Erythroblast (primary cell): ENCODE data around the gene BCO2.
A peak's percentile ranks its signal among the peaks of the same experiment; 100 is the strongest.
"Not testable (repeated sequence)": the region's sequence is repeated elsewhere in the genome, so short reads cannot be mapped to it uniquely, and the experiment has no call there.

Experiments
- DNase-seq, 2 experiments: peaks; one replicate each; lab custom pipeline; 2025; lab: John Stamatoyannopoulos, UW
- GATA1 ChIP-seq: IDR thresholded peaks from 2 replicates; pipeline ENCODE4 v1.6.1; 2011; ENCODE audit warnings: low read depth, mild to moderate bottlenecking, control low read depth, low read length, moderate library complexity
- POLR2A ChIP-seq: IDR thresholded peaks from 2 replicates; pipeline ENCODE4 v1.6.1; 2011; ENCODE audit warnings: mild to moderate bottlenecking, low read length

Gene BCO2

GRCh38 chr11:112179601-112180000 is 4.3 kb downstream of the BCO2 start:
- no peak for DNase-seq
- TF ChIP-seq GATA1 (no peak), POLR2A (no peak)

GRCh38 chr11:112182867-112183266 is 7.6 kb downstream of the BCO2 start:
- DNase-seq, result no peak
- TF ChIP-seq GATA1 (no peak), POLR2A (no peak)

GRCh38 chr11:112185883-112186282 is 10.6 kb downstream of the BCO2 start:
- no peak for TF ChIP-seq GATA1
- no peak for TF ChIP-seq POLR2A
- DNase-seq, result no peak

- DNase-seq, result no peak
- TF ChIP-seq POLR2A (no peak), GATA1 (no peak)
Measured at GRCh38 chr11:112186304-112186703, 11.0 kb downstream of the BCO2 start.

GRCh38 chr11:112195113-112195512 is 19.8 kb downstream of the BCO2 start:
- DNase-seq, result not testable (repeated sequence)

GRCh38 chr11:112195951-112196351 is 20.6 kb downstream of the BCO2 start:
- no peak for TF ChIP-seq POLR2A
- no peak for TF ChIP-seq GATA1
- no peak for DNase-seq

GRCh38 chr11:112196519-112197087 is 21.3 kb downstream of the BCO2 start:
- TF ChIP-seq GATA1, result no peak
- TF ChIP-seq POLR2A, result no peak
- DNase-seq, result no peak

GRCh38 chr11:112199101-112199500 is 23.8 kb downstream of the BCO2 start:
- not testable (repeated sequence) for DNase-seq

- DNase-seq, result no peak
- TF ChIP-seq GATA1 (no peak), POLR2A (no peak)
Measured at GRCh38 chr11:112200252-112200651, 24.9 kb downstream of the BCO2 start.

- no peak for DNase-seq
- no peak for TF ChIP-seq GATA1
- no peak for TF ChIP-seq POLR2A
Measured at GRCh38 chr11:112206071-112206470, 30.8 kb downstream of the BCO2 start.

- no peak for DNase-seq
- TF ChIP-seq GATA1 (no peak), POLR2A (no peak)
Measured at GRCh38 chr11:112210890-112211289, 35.6 kb downstream of the BCO2 start.

- DNase-seq, result no peak
Measured at GRCh38 chr11:112211536-112211935, 36.2 kb downstream of the BCO2 start.

GRCh38 chr11:112212290-112212689 is 37.0 kb downstream of the BCO2 start:
- DNase-seq, result no peak
- no peak for TF ChIP-seq POLR2A
- TF ChIP-seq GATA1, result no peak

More at GRCh38 chr11:112211536-112211935, 36.2 kb downstream of the BCO2 start:
- no peak for TF ChIP-seq POLR2A
- TF ChIP-seq GATA1, result no peak

- DNase-seq, result peak in 1 of 2 experiments; percentile 10
- TF ChIP-seq GATA1 (no peak), POLR2A (no peak)
Measured at GRCh38 chr11:112212710-112213109, 37.4 kb downstream of the BCO2 start.

GRCh38 chr11:112213753-112214152 is 38.4 kb downstream of the BCO2 start:
- DNase-seq, result no peak
- TF ChIP-seq POLR2A (no peak), GATA1 (no peak)

- DNase-seq, result no peak
- no peak for TF ChIP-seq GATA1
- TF ChIP-seq POLR2A, result no peak
Measured at GRCh38 chr11:112215621-112216020, 40.3 kb downstream of the BCO2 start.
